HCT116 (cell line): Measurements from ENCODE around the gene BRD2.

Experiments
- CEBPB ChIP-seq: IDR thresholded peaks from 2 replicates; pipeline ENCODE4 v1.6.1; 2012; ENCODE audit warnings: low read depth
- EZH2 ChIP-seq: fragments of 200-600 bp; sonication (generic); IDR thresholded peaks from 2 replicates; pipeline ENCODE4 v1.6.1; 2017; ENCODE audit warnings: antibody characterized with exemption, mixed run types
- EZH2phosphoT487 ChIP-seq: fragments of 200-600 bp; IDR thresholded peaks from 2 replicates; pipeline ENCODE4 v1.6.1; 2018; ENCODE audit warnings: antibody characterized with exemption, borderline replicate concordance
- POLR2A ChIP-seq: IDR thresholded peaks from 2 replicates; pipeline ENCODE4 v1.7.0; 2011; ENCODE audit warnings: borderline replicate concordance; ENCODE audit not compliant: insufficient read depth, insufficient read length; ENCODE audit errors: extremely low read depth
- POLR2AphosphoS5 ChIP-seq: IDR thresholded peaks from 2 replicates; pipeline ENCODE4 v1.6.1; 2011; ENCODE audit warnings: mild to moderate bottlenecking, low read depth, low read length, moderate library complexity
- RAD21 ChIP-seq: IDR thresholded peaks from 2 replicates; pipeline ENCODE4 v1.6.1; 2012; ENCODE audit warnings: low read depth, mild to moderate bottlenecking
- TCF7L2 ChIP-seq: IDR thresholded peaks from 2 replicates; pipeline ENCODE4 v1.7.0; 2011; ENCODE audit warnings: borderline replicate concordance, inconsistent platforms; ENCODE audit not compliant: insufficient read depth, insufficient read length; ENCODE audit errors: extremely low read depth
- YY1 ChIP-seq: IDR thresholded peaks from 2 replicates; pipeline ENCODE4 v1.6.1; 2011; ENCODE audit warnings: low read length, low read depth, moderate library complexity, mild to moderate bottlenecking; ENCODE audit not compliant: insufficient replicate concordance; ENCODE audit errors: extremely low read depth
- ZNF274 ChIP-seq: fragments of 200-500 bp; sonication (Bioruptor generic); IDR thresholded peaks from 2 replicates; pipeline ENCODE4 v1.6.1; 2014; ENCODE audit warnings: mild to moderate bottlenecking, low read depth, low read length, inconsistent platforms
- TF ChIP-seq, protein P1 (sequence below), 3 experiments: fragments of 200-600 bp in 1 of 3; sonication (generic) in 1 of 3; IDR thresholded peaks in 2 of 3; conservative IDR thresholded peaks in 1 of 3; 2 replicates each; pipeline ENCODE4 v1.5.1; 2012 to 2017; ENCODE audit warnings: low read depth in 2 of 3, low read length in 2 of 3, antibody characterized with exemption in 1 of 3, borderline replicate concordance in 1 of 3, control low read depth in 1 of 3, mild to moderate bottlenecking in 1 of 3, mixed read lengths in 1 of 3, mixed run types in 1 of 3, moderate library complexity in 1 of 3; ENCODE audit not compliant: insufficient read depth in 1 of 3
- TF ChIP-seq, protein P2 (sequence below): IDR thresholded peaks from 2 replicates; pipeline ENCODE4 v1.6.1; 2012

DNA sequence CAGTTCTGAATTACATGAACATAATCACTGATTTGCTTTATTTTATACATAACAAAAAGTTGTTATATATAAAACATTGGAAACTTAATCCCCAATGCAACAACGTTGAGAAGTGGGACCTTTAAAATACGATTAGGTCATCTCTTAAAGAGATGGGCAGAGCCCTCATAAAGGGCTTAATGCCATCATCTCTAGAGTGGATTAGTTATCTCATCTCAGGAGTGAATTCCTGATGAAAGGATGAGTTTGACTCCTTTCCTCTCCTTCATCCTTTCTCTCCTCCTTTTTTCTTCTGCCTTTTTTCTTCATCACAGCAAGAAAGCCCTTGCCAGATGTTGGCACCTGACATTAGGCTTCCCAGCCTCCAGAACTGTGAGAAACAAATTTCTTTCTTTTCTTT is 27.1 kb downstream of the BRD2 start:
- TF ChIP-seq ZNF274 = no peak
- TF ChIP-seq RAD21 = no peak
- TF ChIP-seq, protein P1, sequence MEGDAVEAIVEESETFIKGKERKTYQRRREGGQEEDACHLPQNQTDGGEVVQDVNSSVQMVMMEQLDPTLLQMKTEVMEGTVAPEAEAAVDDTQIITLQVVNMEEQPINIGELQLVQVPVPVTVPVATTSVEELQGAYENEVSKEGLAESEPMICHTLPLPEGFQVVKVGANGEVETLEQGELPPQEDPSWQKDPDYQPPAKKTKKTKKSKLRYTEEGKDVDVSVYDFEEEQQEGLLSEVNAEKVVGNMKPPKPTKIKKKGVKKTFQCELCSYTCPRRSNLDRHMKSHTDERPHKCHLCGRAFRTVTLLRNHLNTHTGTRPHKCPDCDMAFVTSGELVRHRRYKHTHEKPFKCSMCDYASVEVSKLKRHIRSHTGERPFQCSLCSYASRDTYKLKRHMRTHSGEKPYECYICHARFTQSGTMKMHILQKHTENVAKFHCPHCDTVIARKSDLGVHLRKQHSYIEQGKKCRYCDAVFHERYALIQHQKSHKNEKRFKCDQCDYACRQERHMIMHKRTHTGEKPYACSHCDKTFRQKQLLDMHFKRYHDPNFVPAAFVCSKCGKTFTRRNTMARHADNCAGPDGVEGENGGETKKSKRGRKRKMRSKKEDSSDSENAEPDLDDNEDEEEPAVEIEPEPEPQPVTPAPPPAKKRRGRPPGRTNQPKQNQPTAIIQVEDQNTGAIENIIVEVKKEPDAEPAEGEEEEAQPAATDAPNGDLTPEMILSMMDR (IDR thresholded peaks at IDR 0.05 in 2 of 3, conservative IDR thresholded peaks at IDR 0.05 in 1 of 3; ENCODE audit: borderline replicate concordance in 1 of 3, insufficient read depth in 1 of 3, low read depth in 2 of 3, low read length in 2 of 3) = no peak
- no peak for TF ChIP-seq EZH2phosphoT487
- TF ChIP-seq, protein P2, sequence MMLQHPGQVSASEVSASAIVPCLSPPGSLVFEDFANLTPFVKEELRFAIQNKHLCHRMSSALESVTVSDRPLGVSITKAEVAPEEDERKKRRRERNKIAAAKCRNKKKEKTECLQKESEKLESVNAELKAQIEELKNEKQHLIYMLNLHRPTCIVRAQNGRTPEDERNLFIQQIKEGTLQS = no peak
- no peak for TF ChIP-seq YY1
- TF ChIP-seq CEBPB = no peak
- TF ChIP-seq POLR2AphosphoS5 = no peak
- TF ChIP-seq EZH2 = no peak
- no peak for TF ChIP-seq POLR2A
- TF ChIP-seq TCF7L2 = no peak
